ENCODE data around the gene USP3.

Gene USP3

GRCh38 chr15:63640146-63640545, 135.8 kb downstream of the USP3 start:
- TF ChIP-seq EGR1 (IDR thresholded peaks at IDR 0.05) (no peak), TCF12 (IDR thresholded peaks at IDR 0.05; ENCODE audit: low read depth) (no peak), FOXM1 (IDR thresholded peaks at IDR 0.05; ENCODE audit: borderline replicate concordance, low read depth) (no peak), NFIC (IDR thresholded peaks at IDR 0.05) (no peak), ZBTB7A (IDR thresholded peaks at IDR 0.05; ENCODE audit: low read depth) (no peak), REST (IDR thresholded peaks at IDR 0.05; ENCODE audit: low read depth) (no peak), TAF1 (IDR thresholded peaks at IDR 0.05; ENCODE audit: low read depth) (no peak), CREB1 (IDR thresholded peaks at IDR 0.05; ENCODE audit: low read depth) (no peak), RAD21 (IDR thresholded peaks at IDR 0.05; ENCODE audit: low read depth) (no peak), TEAD4 (IDR thresholded peaks at IDR 0.05) (no peak), EP300 (IDR thresholded peaks at IDR 0.05; ENCODE audit: borderline replicate concordance) (no peak), MAX (IDR thresholded peaks at IDR 0.05) (no peak), YY1 (IDR thresholded peaks at IDR 0.05; ENCODE audit: low read depth) (no peak)
- TF ChIP-seq, protein P1, sequence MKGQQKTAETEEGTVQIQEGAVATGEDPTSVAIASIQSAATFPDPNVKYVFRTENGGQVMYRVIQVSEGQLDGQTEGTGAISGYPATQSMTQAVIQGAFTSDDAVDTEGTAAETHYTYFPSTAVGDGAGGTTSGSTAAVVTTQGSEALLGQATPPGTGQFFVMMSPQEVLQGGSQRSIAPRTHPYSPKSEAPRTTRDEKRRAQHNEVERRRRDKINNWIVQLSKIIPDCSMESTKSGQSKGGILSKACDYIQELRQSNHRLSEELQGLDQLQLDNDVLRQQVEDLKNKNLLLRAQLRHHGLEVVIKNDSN (IDR thresholded peaks at IDR 0.05) = no peak
